Colonic mucosa (tissue), 4 donors: Measurements from ENCODE around the gene FURIN. TPM values are rescaled to one million over a fixed set of nuclear protein-coding genes. Genes with fewer than 3 reads are reported as not detected.

Experiments
- DNase-seq: peaks from one replicate; pipeline ENCODE4 v3.0.0-alpha.2; 2020
- H3K27ac ChIP-seq: fragments of 200-600 bp; one replicate; pipeline ENCODE4 v1.8.0; 2021
- H3K27me3 ChIP-seq: fragments of 200-600 bp; one replicate; pipeline ENCODE4 v1.8.0; 2021
- H3K36me3 ChIP-seq: fragments of 200-600 bp; one replicate; pipeline ENCODE4 v1.8.0; 2021
- H3K4me1 ChIP-seq: fragments of 200-600 bp; one replicate; pipeline ENCODE4 v1.8.0; 2021; ENCODE audit warnings: mild to moderate bottlenecking
- H3K4me3 ChIP-seq: fragments of 200-600 bp; one replicate; pipeline ENCODE4 v1.8.0; 2021
- H3K9ac ChIP-seq, 2 donors: one replicate each; pipeline ENCODE4 v1.7.0; 2013; ENCODE audit warnings: control low read depth in 2 of 2, low read depth in 2 of 2, low read length in 2 of 2
- H3K9me3 ChIP-seq: fragments of 200-600 bp; one replicate; pipeline ENCODE4 v1.8.0; 2021
- intact Hi-C: fragments of 100-400 bp; cut with DNase I; formaldehyde crosslinking; loops from one replicate; pipeline ENCODE4 v1.14.1; 2022
- total RNA-seq, 2 donors: library from RNA; stranded (reverse); fragmentation: NEBNext Ultra II Directional in 1 of 2; extraction: Animal tissue kit (Norgen Biotek cat#: 25700) in 1 of 2; gene quantifications; one replicate each; pipeline ENCODE4 v1.2.1, GENCODE V29; 2021
- TF ChIP-seq, protein P1 (sequence below): fragments of 200-600 bp; IDR thresholded peaks from one replicate; pipeline ENCODE4 v1.8.0; 2022; ENCODE audit warnings: antibody characterized with exemption, mild to moderate bottlenecking
- donor health status: healthy.
- donor health status: DM: no; HTN: no; CAD: no.
- donor health status: DM: no; HTN: no; CAD: no.

The FURIN gene
- total RNA-seq, 2 donors from 2014 or later = 72.3 to 82.5 TPM

DNA sequence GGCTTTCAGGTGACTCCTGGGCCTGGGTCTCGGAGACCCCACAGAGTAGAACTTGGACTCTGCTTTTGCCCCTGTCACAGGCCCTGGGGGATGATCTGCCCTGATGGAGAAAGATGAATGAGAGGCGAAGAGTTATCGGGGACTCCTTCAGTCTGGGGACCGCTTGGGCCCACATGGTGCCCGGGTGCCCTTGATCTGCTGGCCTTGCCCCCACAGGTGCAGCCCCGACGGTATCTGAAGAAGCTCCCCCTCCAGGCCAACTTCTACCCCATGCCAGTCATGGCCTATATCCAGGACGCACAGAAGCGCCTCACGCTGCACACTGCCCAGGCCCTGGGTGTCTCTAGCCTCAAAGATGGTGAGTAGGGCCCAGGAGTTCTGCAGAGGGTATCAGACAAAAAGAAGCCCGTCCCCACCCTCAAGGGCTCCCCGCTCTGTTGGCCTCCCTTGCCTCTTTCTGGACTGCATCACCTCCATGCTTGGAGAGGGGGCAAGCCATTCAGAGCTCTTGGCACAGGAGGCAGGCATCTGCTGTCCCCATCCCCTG lies 45.1 kb downstream of the FURIN start:
- Histone ChIP-seq H3K4me3 (no peak overlapping the region), H3K36me3 (peaks cover 39% of the 10 kb centered on the region), H3K27me3 (no peaks in the 10 kb centered on the region), H3K4me1 (no peaks in the 10 kb centered on the region), H3K27ac (no peak overlapping the region), H3K9me3 (no peaks in the 10 kb centered on the region), H3K9ac (no peak overlapping the region)
- intact Hi-C loops = no loop called here
- TF ChIP-seq, protein P1, sequence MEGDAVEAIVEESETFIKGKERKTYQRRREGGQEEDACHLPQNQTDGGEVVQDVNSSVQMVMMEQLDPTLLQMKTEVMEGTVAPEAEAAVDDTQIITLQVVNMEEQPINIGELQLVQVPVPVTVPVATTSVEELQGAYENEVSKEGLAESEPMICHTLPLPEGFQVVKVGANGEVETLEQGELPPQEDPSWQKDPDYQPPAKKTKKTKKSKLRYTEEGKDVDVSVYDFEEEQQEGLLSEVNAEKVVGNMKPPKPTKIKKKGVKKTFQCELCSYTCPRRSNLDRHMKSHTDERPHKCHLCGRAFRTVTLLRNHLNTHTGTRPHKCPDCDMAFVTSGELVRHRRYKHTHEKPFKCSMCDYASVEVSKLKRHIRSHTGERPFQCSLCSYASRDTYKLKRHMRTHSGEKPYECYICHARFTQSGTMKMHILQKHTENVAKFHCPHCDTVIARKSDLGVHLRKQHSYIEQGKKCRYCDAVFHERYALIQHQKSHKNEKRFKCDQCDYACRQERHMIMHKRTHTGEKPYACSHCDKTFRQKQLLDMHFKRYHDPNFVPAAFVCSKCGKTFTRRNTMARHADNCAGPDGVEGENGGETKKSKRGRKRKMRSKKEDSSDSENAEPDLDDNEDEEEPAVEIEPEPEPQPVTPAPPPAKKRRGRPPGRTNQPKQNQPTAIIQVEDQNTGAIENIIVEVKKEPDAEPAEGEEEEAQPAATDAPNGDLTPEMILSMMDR = no peak
- no peak for DNase-seq

DNA sequence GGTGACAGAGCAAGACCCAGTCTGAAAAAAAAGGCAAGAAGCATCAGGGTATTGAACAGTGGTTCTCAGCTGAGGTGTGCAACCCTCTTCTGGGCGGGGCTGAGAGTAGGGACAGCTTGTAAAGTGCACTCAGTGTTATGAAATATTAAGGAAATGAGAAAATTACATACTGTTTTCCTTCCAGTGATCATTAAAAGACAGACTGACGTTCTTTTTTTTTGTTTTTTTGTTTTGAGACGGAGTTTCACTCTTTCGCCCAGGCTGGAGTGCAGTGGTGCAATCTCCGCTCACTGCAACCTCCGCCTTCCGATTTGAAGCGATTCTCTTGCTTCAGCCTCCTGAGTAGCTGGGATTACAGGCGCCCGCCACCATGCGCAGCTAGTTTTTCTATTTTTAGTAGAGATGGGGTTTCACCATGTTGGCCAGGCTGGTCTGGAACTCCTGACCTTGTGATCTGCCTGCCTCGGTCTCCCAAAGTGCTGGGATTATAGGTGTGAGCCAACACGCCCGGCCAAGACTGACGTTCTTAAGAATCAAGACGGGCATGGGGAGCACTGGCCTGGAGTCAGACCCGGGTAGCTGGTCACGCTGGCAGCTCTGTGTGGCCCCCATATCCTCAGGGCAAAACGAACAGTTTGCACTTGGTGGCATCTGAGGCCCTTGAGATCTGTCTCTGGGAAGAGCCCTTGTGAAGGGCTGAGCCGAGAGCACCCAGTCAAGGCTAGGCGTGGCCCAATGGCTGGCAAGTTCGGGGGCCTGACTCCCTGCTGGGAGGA lies 46.1 kb downstream of the FURIN start:
- Histone ChIP-seq H3K36me3 (peaks cover 42% of the 10 kb centered on the region), H3K27me3 (no peaks in the 10 kb centered on the region), H3K9ac (no peak overlapping the region), H3K4me3 (no peak overlapping the region), H3K4me1 (no peaks in the 10 kb centered on the region), H3K9me3 (no peaks in the 10 kb centered on the region), H3K27ac (no peak overlapping the region)
- intact Hi-C loops = no loop called here
- TF ChIP-seq, protein P1 = no peak
- no peak for DNase-seq

DNA sequence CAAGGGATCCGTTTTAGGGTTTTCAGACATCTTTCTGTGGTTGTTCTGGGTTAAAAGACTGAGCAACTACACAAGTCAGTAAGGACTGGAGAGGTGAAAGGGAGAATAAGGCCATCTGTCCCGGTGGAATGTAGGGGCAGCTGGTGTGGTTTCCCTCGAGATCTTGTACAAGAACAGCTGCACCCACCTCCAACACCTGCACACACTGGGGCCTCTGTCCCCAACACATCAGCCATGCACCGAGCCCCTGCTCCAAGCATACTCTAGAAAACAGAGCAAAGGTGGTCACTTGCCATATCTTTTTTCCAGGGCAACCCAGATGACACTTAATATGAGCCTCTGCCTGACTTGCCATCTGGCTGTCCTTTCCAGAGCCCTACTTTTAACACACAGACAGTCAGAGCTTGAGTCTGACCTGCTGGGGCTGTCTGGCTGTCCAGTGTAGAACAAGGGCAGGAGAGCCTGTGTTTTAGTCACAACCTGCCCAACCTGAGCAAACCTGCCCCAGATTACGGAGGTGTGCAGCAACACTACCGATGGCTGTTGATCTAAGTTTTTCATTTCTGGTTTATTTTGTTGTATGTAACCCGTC lies 46.9 kb downstream of the FURIN start:
- Histone ChIP-seq H3K27ac (no peak overlapping the region), H3K9me3 (no peaks in the 10 kb centered on the region), H3K4me1 (no peaks in the 10 kb centered on the region), H3K9ac (no peak overlapping the region), H3K36me3 (peaks cover 36% of the 10 kb centered on the region), H3K4me3 (no peak overlapping the region), H3K27me3 (no peaks in the 10 kb centered on the region)
- TF ChIP-seq, protein P1 = no peak
- DNase-seq = no peak
- intact Hi-C loops = no loop called here

DNA sequence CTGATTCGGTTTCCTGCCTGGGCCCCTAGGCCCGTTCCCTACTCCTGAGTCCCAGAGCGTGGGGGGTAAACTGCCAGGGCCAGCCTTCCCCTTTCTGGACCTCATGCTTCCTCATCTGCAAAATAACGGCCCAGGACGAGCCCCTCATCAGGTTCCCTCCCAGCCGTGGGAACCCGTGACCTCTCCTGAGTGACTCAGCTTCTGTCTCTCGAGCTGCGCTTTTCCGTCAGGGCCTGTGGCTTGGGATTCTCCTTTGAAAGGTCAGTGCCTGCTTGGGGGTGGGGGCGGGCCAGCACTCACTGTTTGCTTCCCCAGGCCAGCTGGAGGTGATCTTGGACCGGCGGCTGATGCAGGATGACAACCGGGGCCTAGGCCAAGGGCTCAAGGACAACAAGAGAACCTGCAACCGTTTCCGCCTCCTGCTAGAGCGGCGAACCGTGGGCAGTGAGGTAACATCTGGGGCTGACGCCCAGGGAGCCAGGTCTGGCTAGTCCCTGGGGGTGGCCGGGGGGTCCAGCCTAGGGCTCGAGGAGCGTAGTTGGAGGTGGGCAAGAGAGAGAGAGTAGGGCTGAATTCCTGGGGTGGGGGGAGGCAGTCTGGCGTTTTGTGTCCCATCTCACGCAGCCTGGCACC lies 47.5 kb downstream of the FURIN start:
- Histone ChIP-seq H3K4me3 (no peak overlapping the region), H3K27ac (no peak overlapping the region), H3K36me3 (peaks cover 30% of the 10 kb centered on the region), H3K9ac (no peak overlapping the region), H3K9me3 (no peaks in the 10 kb centered on the region), H3K4me1 (no peaks in the 10 kb centered on the region), H3K27me3 (no peaks in the 10 kb centered on the region)
- TF ChIP-seq, protein P1 = no peak
- intact Hi-C loops = no loop called here
- no peak for DNase-seq

DNA sequence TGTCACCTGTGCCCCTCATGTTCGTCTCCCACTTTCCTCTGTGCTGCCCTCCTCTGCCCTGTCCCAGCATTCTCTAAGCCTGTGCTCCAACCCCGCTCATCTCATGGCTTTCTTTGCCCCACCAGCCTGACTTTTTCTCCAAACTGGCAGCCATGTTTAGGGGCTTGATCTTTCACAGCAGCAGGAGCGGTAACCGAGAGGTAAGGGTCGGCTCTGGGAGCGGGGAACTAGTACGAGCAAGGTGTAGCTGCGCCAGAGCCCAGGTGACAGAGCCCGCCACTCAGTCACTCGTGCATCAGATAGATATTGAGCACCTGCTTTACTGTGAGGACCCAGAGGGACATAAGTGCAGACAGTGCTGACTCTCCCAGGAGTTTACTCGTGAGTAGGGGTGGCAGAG lies 48.1 kb downstream of the FURIN start:
- Histone ChIP-seq H3K4me1 (no peaks in the 10 kb centered on the region), H3K27ac (no peak overlapping the region), H3K4me3 (no peak overlapping the region), H3K27me3 (no peaks in the 10 kb centered on the region), H3K9me3 (no peaks in the 10 kb centered on the region), H3K36me3 (peaks cover 25% of the 10 kb centered on the region), H3K9ac (no peak overlapping the region)
- intact Hi-C loops = no loop called here
- TF ChIP-seq, protein P1 = no peak
- no peak for DNase-seq
